HEK293T (cell line): ENCODE measurements around the gene SCN8A.
"Not testable (repeated sequence)": the region's sequence is repeated elsewhere in the genome, so short reads cannot be mapped to it uniquely, and the experiment has no call there.

Experiments
- BHLHE40 ChIP-seq: fragments of 450-650 bp; IDR thresholded peaks from 2 replicates; pipeline ENCODE4 v1.6.1; 2016; ENCODE audit warnings: mild to moderate bottlenecking, moderate library complexity, borderline replicate concordance
- CTBP1 ChIP-seq: fragments of 450-650 bp; IDR thresholded peaks from 2 replicates; pipeline ENCODE4 v1.6.1; 2016; ENCODE audit warnings: borderline replicate concordance
- FOXM1 ChIP-seq: fragments of 450-650 bp; IDR thresholded peaks from 2 replicates; pipeline ENCODE4 v1.6.1; 2017; ENCODE audit warnings: mild to moderate bottlenecking, borderline replicate concordance
- NFRKB ChIP-seq: fragments of 450-650 bp; IDR thresholded peaks from 2 replicates; pipeline ENCODE4 v1.6.1; 2016; ENCODE audit warnings: mild to moderate bottlenecking, moderate library complexity
- PKNOX1 ChIP-seq: fragments of 450-650 bp; IDR thresholded peaks from 2 replicates; pipeline ENCODE4 v1.6.1; 2016
- SP1 ChIP-seq: fragments of 450-650 bp; IDR thresholded peaks from 2 replicates; pipeline ENCODE4 v1.6.1; 2017
- SUZ12 ChIP-seq: fragments of 450-650 bp; IDR thresholded peaks from 2 replicates; pipeline ENCODE4 v1.6.1; 2016; ENCODE audit warnings: mild to moderate bottlenecking
- ZNF384 ChIP-seq: fragments of 450-650 bp; IDR thresholded peaks from 2 replicates; pipeline ENCODE4 v1.6.1; 2016

- TF ChIP-seq SUZ12, FOXM1, NFRKB, SP1, BHLHE40, PKNOX1, CTBP1, ZNF384: not testable (repeated sequence)
Measured at GRCh38 chr12:51831817-51832216, 240.8 kb downstream of the SCN8A start.
